Measurements from ENCODE around the gene VCAM1.

Gene VCAM1

DNA sequence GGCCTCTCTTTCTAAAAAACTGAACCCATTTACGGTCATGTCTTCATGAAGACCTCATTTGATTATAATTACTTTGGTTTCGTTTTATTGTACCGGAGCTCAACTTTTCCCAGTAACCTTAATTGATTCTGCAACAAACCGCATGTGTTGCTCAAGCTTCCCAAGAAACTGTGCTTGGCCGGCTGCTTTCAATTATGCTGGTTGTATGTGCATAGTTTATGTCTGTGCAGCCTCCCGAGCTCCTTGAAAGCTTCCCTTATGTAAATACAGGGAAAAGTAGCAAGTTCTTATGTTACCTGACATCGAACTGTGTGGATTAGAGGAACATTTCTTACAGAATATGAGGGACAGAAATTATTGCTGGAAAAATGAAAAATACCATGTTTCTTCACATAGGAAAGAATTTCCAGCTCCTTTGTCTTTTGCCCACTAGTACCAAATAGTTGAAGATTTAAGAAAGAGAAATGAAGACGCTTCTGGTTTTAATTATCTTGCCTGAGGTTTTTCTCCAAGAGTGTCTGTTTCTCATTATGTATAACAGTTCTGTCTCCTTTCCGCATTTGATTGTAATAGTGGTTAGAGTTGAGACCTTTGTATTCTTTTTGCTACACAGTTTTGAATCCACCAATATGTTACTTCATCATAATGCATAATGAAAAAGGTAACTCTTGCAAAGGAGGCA, 2.1 kb downstream of the VCAM1 start:
- DNase-seq (ENCODE audit: low read depth in 1 of 2, low spot score in 1 of 2): no peak

- DNase-seq (ENCODE audit: low read depth in 1 of 2, low spot score in 1 of 2): no peak
Observed at GRCh38 chr1:100722221-100722620, 2.7 kb downstream of the VCAM1 start.

DNA sequence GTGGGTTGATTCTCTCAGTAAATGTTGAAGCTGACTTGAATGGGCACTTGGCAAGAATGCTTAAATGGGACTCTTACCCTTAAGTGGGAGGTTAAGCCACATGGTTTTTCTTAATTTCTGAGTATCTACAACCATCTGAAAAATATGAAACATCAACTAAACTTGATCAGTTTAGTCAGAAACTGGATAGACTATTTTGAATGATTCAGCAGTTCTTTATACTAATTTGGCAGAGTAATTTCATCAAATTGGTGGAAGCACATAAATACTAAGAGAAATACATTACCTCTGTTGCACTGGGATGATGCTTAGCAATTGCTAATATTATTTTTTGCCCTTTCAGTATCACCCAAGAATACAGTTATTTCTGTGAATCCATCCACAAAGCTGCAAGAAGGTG, 4.7 kb downstream of the VCAM1 start:
- no peak for DNase-seq (ENCODE audit: low read depth in 1 of 2, low spot score in 1 of 2)

DNA sequence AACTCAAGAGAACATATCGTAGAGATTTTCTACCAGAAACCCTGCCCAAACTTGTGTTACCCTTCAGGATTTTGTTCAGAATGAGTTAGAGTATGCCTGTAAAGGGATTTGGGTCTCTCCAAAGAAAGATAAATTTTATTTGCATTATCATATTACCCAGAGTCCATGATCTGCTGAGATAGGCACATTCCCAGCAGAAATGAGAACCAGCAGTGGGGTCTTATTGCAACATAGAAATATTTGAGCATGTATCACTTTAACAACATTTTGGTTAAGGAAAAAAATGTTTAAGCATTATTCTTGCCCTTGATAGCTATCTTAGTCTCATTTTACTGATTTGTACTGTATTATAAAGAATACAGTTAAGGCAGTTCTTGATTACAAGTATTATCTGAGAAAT, 10.6 kb downstream of the VCAM1 start:
- DNase-seq (ENCODE audit: low read depth in 1 of 2, low spot score in 1 of 2): no peak

DNA sequence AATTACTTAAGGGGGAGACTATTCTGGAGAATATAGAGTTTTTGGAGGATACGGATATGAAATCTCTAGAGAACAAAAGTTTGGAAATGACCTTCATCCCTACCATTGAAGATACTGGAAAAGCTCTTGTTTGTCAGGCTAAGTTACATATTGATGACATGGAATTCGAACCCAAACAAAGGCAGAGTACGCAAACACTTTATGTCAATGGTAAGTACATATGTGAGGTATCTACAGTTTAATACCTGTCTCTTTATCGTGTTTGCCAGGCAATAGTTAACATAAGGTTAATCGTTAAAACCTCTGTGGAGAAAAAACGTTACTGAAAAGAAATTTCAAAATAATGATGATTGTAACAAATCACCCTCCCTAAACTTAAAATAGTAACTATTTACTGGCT, 11.8 kb downstream of the VCAM1 start:
- DNase-seq (ENCODE audit: low read depth in 1 of 2, low spot score in 1 of 2): no peak

- DNase-seq (ENCODE audit: low read depth in 1 of 2, low spot score in 1 of 2): no peak
Observed at GRCh38 chr1:100731758-100732157, 12.2 kb downstream of the VCAM1 start.

GRCh38 chr1:100734676-100735075, 15.1 kb downstream of the VCAM1 start:
- no peak for DNase-seq (ENCODE audit: low read depth in 1 of 2, low spot score in 1 of 2)

GRCh38 chr1:100735244-100735643, 15.7 kb downstream of the VCAM1 start:
- DNase-seq (ENCODE audit: low read depth in 1 of 2, low spot score in 1 of 2): no peak

DNA sequence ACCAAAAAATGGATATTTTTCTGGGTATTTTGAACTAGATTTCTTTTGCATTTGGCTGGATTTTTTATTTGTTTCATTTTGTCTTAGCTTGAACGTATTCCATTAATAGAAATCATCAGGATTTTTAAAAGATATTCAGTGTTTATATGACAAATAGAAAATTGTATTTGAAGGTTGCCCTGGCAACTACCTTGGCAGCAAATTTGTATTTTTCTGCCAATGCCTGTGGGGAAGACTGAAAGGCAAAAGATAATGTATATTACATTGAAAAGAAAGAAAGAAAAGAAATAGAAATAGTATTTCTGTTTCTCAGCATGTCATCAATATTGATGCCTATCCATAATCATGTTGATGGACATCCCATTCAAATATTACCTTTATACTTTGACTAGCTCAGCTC, 16.8 kb downstream of the VCAM1 start:
- DNase-seq (ENCODE audit: low read depth in 1 of 2, low spot score in 1 of 2): no peak

GRCh38 chr1:100736746-100737145, 17.2 kb downstream of the VCAM1 start:
- DNase-seq (ENCODE audit: low read depth in 1 of 2, low spot score in 1 of 2): no peak

- no peak for DNase-seq (ENCODE audit: low read depth in 1 of 2, low spot score in 1 of 2)
Observed at GRCh38 chr1:100746542-100746932, 27.0 kb downstream of the VCAM1 start.

- no peak for DNase-seq (ENCODE audit: low read depth in 1 of 2, low spot score in 1 of 2)
Observed at GRCh38 chr1:100747771-100748170, 28.2 kb downstream of the VCAM1 start.

DNA sequence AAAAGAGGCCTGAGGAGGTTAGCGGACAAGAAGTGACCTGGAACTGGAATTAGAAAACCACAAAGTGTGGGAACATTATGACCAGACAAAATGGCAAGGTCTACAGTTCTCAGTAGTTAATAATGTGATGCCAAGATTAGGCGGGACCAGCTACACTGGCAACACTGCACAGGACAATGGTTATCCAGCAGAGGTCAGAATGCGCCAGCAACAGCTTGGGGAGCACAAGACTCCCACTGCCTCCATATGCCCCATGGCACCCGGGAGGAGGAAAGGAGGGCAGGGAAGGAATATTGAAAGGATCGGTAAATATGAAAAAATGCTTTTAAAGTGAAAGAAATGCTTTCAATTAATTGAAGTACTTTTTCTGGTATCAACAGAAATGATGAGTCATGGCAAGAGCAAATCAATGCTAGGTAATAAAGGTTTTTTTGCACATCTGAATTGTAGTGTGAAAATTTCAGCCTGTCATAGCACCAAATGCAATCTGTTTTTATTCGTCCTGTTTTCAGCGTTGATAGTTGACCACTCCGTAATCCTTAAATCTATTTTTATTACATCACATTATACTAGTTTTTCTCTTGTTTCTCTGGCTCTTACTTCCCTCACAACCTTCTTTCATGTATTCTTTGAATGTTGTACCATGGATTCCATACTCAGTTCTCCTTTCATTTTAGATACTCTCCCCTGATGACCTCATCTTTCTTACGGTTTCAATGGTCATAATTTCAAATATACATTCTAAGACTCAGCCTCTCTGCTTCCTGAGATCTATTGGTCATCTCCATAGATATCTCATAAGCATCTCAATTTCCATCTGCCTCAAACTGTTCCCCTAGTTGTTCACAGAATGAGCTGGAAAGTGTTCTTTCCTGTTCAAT, 30.7 kb downstream of the VCAM1 start:
- DNase-seq (ENCODE audit: low read depth in 1 of 2, low spot score in 1 of 2): no peak

DNA sequence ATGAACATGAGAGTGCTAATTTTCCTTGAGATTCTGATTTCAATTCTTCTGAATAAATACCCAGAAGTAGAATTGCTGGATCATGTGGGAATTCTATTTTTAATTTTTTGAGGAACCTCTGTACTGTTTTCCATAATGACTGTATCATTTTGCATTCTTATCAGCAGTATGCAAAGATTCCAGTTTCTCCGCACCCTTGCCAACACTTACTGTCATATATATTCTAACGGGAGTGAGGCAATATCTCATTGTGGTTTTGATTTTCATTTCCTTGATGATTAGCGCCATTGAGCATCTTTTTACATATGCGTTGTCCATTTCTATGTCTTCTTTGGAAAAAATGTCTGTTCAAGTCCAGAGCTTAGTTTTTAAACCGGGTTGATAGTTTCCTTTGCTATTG, 33.2 kb downstream of the VCAM1 start:
- DNase-seq (ENCODE audit: low read depth in 1 of 2, low spot score in 1 of 2): no peak

DNA sequence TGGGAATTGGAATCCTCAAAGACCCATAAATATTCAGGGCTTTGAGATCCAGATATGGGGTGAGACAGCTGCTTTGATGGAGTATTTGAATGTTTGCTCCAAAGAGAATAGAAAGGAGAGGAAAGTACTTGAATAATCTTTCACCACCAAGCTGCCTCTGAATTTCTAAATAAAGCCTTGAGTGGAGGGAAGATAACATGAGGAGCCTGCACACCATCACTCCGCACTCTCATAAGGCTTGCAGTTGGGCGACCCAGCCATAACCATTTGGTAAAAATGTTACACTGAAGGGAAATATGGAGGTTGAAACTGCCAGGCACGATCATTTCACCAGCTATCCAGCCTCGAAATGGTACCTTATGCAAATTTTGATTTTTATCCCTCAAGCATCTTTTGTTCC, 38.4 kb downstream of the VCAM1 start:
- DNase-seq (ENCODE audit: low read depth in 1 of 2, low spot score in 1 of 2): no peak

- no peak for DNase-seq (ENCODE audit: low read depth in 1 of 2, low spot score in 1 of 2)
Observed at GRCh38 chr1:100759188-100759587, 39.6 kb downstream of the VCAM1 start.

DNA sequence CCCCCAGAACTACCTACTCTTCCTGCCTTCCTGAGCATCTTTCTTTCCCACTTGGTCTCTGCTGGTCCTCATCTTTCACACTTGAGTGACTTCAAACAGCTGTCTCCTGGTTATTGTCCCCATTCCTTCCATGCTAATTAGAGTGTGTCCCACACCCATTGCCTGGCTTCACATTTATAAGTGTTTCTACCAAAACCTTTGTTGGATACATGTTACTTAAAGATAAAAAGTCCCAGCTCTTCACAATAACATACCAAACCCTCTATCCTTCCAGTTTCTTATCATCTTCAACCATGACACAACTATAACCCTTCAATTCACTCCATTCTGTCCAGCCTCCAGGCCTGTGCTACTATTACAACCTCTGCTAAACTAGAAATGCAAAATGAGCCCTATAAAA, 41.0 kb downstream of the VCAM1 start:
- no peak for DNase-seq (ENCODE audit: low read depth in 1 of 2, low spot score in 1 of 2)

DNA sequence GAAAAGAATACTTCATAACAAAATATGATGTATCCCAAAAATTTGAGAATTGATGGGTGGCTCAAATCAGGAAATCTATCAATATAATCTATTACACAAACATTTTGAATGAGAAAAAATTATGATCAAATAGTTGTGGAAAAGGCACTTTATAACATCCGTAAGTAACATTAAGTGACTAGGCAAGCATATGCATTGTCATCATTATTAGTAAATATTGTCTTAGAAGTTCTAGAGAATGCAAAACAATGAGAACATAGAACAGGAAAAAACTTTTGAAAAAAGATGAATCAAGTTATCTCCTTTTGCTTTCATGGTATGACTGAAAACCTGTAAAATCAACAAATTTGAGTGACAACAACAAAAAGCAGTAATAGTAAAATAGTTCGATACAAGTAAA, 42.9 kb downstream of the VCAM1 start:
- no peak for DNase-seq (ENCODE audit: low read depth in 1 of 2, low spot score in 1 of 2)

DNA sequence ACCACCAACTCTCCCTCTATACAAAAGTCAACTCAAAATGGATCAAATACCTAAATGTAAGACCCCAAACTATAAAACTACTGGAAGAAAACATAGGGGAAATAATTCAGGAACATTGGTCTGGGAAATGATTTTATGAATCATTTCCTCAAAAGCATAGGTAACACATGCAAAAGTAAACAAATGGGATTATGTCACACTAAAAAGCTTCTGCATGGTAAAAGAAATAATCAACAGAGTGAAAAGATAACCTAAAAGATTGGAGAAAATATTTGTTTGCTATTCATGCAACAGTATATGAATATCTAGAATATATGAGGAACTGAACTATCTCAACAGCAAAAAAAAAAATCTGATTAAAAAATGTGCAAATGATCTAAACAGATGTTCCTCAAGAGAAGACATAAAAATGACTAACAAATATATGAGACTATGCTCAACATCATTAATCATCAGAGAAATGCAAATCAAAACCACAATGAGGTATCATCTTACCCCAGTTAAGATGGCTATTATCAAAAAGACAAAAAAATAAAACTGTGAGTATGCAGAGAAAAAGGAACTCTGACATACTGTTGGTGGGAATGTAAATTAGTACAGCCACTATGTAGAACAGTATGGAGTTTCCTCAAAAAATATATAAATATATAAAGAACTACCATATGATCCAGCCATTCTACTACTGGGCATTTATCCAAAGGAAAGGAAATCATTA, 47.8 kb downstream of the VCAM1 start:
- DNase-seq (ENCODE audit: low read depth in 1 of 2, low spot score in 1 of 2): no peak

DNA sequence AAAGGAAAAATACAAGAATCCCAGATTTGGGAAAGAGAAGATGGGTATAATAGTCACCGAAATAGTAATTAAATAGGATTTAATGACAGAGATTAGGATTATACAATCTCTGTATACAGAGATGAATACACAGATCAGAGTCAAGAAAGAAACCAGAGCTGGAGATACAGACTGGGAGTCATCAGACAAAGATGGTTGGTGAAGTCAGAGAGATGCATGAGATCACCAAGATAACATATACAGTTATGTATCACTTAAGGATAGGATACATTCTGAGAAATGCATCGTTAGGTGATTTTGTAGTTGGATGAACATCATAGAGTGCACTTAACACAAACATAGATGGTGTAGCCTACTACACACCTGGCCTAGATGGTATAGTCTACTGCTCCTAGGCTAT, 49.8 kb downstream of the VCAM1 start:
- DNase-seq (ENCODE audit: low read depth in 1 of 2, low spot score in 1 of 2): no peak

DNA sequence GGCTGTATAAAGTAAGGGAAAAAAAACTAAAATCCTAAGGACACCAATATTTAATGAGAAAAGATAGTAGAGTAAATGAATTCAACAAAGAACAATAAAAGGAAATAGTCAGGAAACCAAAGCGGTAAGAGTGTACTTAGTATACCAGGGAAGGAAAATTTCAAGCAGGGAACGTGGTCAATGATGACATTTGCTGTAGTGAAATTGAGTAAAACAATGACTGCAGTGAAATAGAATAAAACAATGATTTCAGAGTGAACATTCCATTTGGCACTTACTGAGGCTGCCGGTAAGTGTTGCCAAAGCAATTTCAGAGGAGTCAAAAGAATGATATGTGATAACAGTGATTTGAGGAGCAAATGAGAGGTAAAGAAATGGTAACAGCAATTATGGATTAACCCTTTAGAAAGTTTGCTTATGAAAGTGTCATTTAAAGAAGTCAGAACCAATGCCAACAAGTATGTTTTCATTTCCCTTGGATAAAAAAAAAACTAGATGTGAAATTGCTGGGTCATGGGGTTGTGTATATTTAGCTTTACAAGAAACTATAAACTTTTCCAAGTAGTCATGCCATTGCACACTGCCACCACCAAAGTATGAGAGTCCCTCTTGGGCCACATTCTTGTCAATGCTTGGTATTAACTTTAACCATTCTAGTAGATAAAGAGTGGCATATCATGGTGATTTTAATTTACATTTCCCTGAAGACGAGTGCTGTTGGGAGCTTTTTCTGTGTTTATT, 50.5 kb downstream of the VCAM1 start:
- DNase-seq (ENCODE audit: low read depth in 1 of 2, low spot score in 1 of 2): no peak
